H1 (cell line): ENCODE results near the gene BCL11A. TPM values are rescaled to one million over a fixed set of nuclear protein-coding genes. Genes with fewer than 3 reads are reported as not detected.

Source experiments
- CTCF ChIA-PET: fragments of 300-600 bp; sonication (Branson Sonifier 250); formaldehyde crosslinking; loops from one replicate; lab custom pipeline; 2021; ENCODE audit not compliant: partially characterized antibody; lab: Charles Lee
- POLR2A ChIA-PET: fragments of 300-600 bp; sonication (Branson Sonifier 250); formaldehyde crosslinking; loops from one replicate; lab custom pipeline; 2021; ENCODE audit warnings: inconsistent platforms; ENCODE audit not compliant: partially characterized antibody; lab: Charles Lee
- DNase-seq, 2 experiments: peaks; one replicate each; pipeline versions ENCODE4 v3.0.0 to v3.0.0-alpha.2; 2010 to 2022; ENCODE audit warnings: low spot score in 2 of 2, low read depth in 1 of 2, mixed read lengths in 1 of 2
- FAIRE-seq: peaks from 2 replicates; lab custom pipeline; 2011; peaks lifted over from hg19 to GRCh38; lab: Jason Lieb, UNC
- H2AFZ ChIP-seq: 2 replicates; pipeline ENCODE4 v1.8.1; 2012; ENCODE audit warnings: low read length, inconsistent platforms
- H2AK5ac ChIP-seq: 2 replicates; pipeline ENCODE4 v1.6.1; 2013; ENCODE audit warnings: low read depth, low read length
- H2BK120ac ChIP-seq: replicated peaks from 2 replicates; pipeline ENCODE3; 2013; ENCODE audit warnings: low read depth, low read length, inconsistent platforms
- H2BK12ac ChIP-seq: 2 replicates; pipeline ENCODE4 v1.6.1; 2013; ENCODE audit warnings: low read depth, low read length
- H2BK15ac ChIP-seq: 2 replicates; pipeline ENCODE4 v1.6.1; 2013; ENCODE audit warnings: low read length
- H2BK20ac ChIP-seq: 2 replicates; pipeline ENCODE4 v1.6.1; 2013; ENCODE audit warnings: low read length
- H2BK5ac ChIP-seq: 2 replicates; pipeline ENCODE4 v1.6.1; 2013; ENCODE audit warnings: low read depth, low read length
- H3K14ac ChIP-seq: 2 replicates; pipeline ENCODE4 v1.6.1; 2013; ENCODE audit warnings: inconsistent platforms; ENCODE audit not compliant: insufficient read length
- H3K18ac ChIP-seq: 2 replicates; pipeline ENCODE4 v1.6.1; 2013; ENCODE audit warnings: low read length; ENCODE audit errors: extremely low read depth
- H3K23ac ChIP-seq: 2 replicates; pipeline ENCODE4 v1.6.1; 2013; ENCODE audit warnings: inconsistent platforms; ENCODE audit not compliant: insufficient read length
- H3K23me2 ChIP-seq: 2 replicates; pipeline ENCODE4 v1.6.1; 2013; ENCODE audit warnings: low read depth, low read length
- H3K27ac ChIP-seq: 2 replicates; pipeline ENCODE4 v1.6.1; 2011; ENCODE audit warnings: low read depth, low read length, inconsistent platforms
- H3K27me3 ChIP-seq, 4 experiments: replicated peaks in 1 of 4; 1 replicate in 1 of 4; 2 replicates in 3 of 4; pipeline versions ENCODE4 v1.6.1 to v1.8.1; 2011 to 2013; ENCODE audit warnings: low read length in 3 of 4, mild to moderate bottlenecking in 3 of 4, inconsistent platforms in 2 of 4, mixed read lengths in 2 of 4, moderate library complexity in 1 of 4; ENCODE audit not compliant: control insufficient read depth in 3 of 4, insufficient read depth in 3 of 4; ENCODE audit errors: extremely low read depth in 1 of 4
- H3K36me3 ChIP-seq, 4 experiments: 2 replicates each; pipeline versions ENCODE4 v1.6.1 to v1.8.1; 2011 to 2013; ENCODE audit warnings: mild to moderate bottlenecking in 4 of 4, low read length in 3 of 4, moderate library complexity in 2 of 4, control low read depth in 1 of 4, inconsistent platforms in 1 of 4; ENCODE audit not compliant: insufficient read depth in 4 of 4, control insufficient read depth in 2 of 4
- H3K4ac ChIP-seq: replicated peaks from 2 replicates; pipeline ENCODE3; 2013; ENCODE audit warnings: low read length, low read depth, mixed read lengths, inconsistent platforms; ENCODE audit not compliant: insufficient read length
- H3K4me1 ChIP-seq, 4 experiments: replicated peaks in 1 of 4; 1 replicate in 1 of 4; 2 replicates in 3 of 4; pipeline versions ENCODE4 v1.6.1 to v1.8.1; 2011 to 2013; ENCODE audit warnings: low read length in 3 of 4, inconsistent platforms in 2 of 4, mixed read lengths in 1 of 4; ENCODE audit not compliant: insufficient read depth in 4 of 4, control insufficient read depth in 3 of 4
- H3K4me2 ChIP-seq, 2 experiments: 2 replicates each; pipeline versions ENCODE4 v1.6.1 to v1.8.1; 2011 to 2013; ENCODE audit warnings: low read depth in 2 of 2, low read length in 2 of 2, control low read depth in 1 of 2, inconsistent platforms in 1 of 2, mild to moderate bottlenecking in 1 of 2; ENCODE audit not compliant: insufficient read depth in 1 of 2
- H3K4me3 ChIP-seq, 4 experiments: fragments of 200-600, 300-600 bp in 1 of 4; sonication (generic), shearing (Covaris generic), sonication (Bioruptor Twin) in 1 of 4; 2 replicates each; pipeline versions ENCODE4 v1.5.1 to v1.8.1; 2011 to 2016; ENCODE audit warnings: low read length in 4 of 4, low read depth in 3 of 4, control low read depth in 2 of 4, inconsistent platforms in 2 of 4, mild to moderate bottlenecking in 2 of 4, mixed read lengths in 1 of 4, moderate library complexity in 1 of 4; ENCODE audit not compliant: insufficient read depth in 2 of 4; ENCODE audit errors: extremely low read depth in 1 of 4
- H3K56ac ChIP-seq: replicated peaks from 2 replicates; pipeline ENCODE3; 2013; ENCODE audit warnings: low read depth, mild to moderate bottlenecking, mixed read lengths, low read length, inconsistent platforms; ENCODE audit not compliant: insufficient read length
- H3K79me1 ChIP-seq: 2 replicates; pipeline ENCODE4 v1.6.1; 2013; ENCODE audit warnings: low read depth, low read length, control low read depth
- H3K79me2 ChIP-seq, 2 experiments: 2 replicates each; pipeline versions ENCODE4 v1.6.1 to v1.8.1; 2012 to 2013; ENCODE audit warnings: low read length in 2 of 2, mild to moderate bottlenecking in 2 of 2, inconsistent platforms in 1 of 2; ENCODE audit not compliant: insufficient read depth in 2 of 2, control insufficient read depth in 1 of 2
- H3K9ac ChIP-seq, 4 experiments: replicated peaks in 1 of 4; 1 replicate in 1 of 4; 2 replicates in 3 of 4; pipeline versions ENCODE4 v1.6.1 to v1.8.1; 2011 to 2013; ENCODE audit warnings: low read depth in 3 of 4, low read length in 3 of 4, control low read depth in 2 of 4, mild to moderate bottlenecking in 2 of 4, moderate library complexity in 2 of 4, inconsistent platforms in 1 of 4; ENCODE audit errors: extremely low read depth in 1 of 4
- H3K9me3 ChIP-seq, 2 experiments: 2 replicates each; pipeline versions ENCODE4 v1.6.1 to v1.8.1; 2012 to 2013; ENCODE audit warnings: mild to moderate bottlenecking in 2 of 2, moderate library complexity in 2 of 2, control low read depth in 1 of 2, inconsistent platforms in 1 of 2, low read depth in 1 of 2, low read length in 1 of 2, mixed read lengths in 1 of 2; ENCODE audit not compliant: insufficient read depth in 2 of 2
- H4K20me1 ChIP-seq, 2 experiments: replicated peaks in 1 of 2; 2 replicates each; pipeline versions ENCODE3 to v1.8.1; 2011 to 2013; ENCODE audit warnings: inconsistent platforms in 2 of 2, low read length in 2 of 2, mild to moderate bottlenecking in 1 of 2; ENCODE audit not compliant: insufficient read depth in 2 of 2, control insufficient read depth in 1 of 2
- H4K5ac ChIP-seq: 2 replicates; pipeline ENCODE4 v1.6.1; 2013; ENCODE audit warnings: low read length, low read depth, mixed read lengths, inconsistent platforms; ENCODE audit not compliant: insufficient read length
- H4K8ac ChIP-seq: 2 replicates; pipeline ENCODE4 v1.8.0; 2013; ENCODE audit warnings: mild to moderate bottlenecking, moderate library complexity, low read length, inconsistent platforms; ENCODE audit not compliant: insufficient read depth; ENCODE audit errors: extremely low read depth
- H4K91ac ChIP-seq: replicated peaks from 2 replicates; pipeline ENCODE3; 2013; ENCODE audit warnings: low read length, mixed read lengths, inconsistent platforms; ENCODE audit not compliant: insufficient read length
- CHD1 ChIP-seq: IDR thresholded peaks from 2 replicates; pipeline ENCODE4 v1.6.1; 2012; ENCODE audit warnings: low read depth, low read length, improper control_type of control experiment
- CHD2 ChIP-seq: IDR thresholded peaks from 2 replicates; pipeline ENCODE4 v1.6.1; 2012; ENCODE audit warnings: low read length, improper control_type of control experiment
- EP300 ChIP-seq, 2 experiments: IDR thresholded peaks; 1 replicate in 1 of 2; 2 replicates in 1 of 2; pipeline ENCODE4 v1.6.1; 2011 to 2012; ENCODE audit warnings: low read depth in 2 of 2, low read length in 2 of 2, mild to moderate bottlenecking in 2 of 2, borderline replicate concordance in 1 of 2, inconsistent platforms in 1 of 2, moderate library complexity in 1 of 2
- EZH2 ChIP-seq: fragments of 200-600 bp; sonication (generic); IDR thresholded peaks from 2 replicates; pipeline ENCODE4 v1.7.1; 2012; ENCODE audit warnings: low read depth, mild to moderate bottlenecking, moderate library complexity, low read length, inconsistent platforms; ENCODE audit not compliant: severe bottlenecking
- JUND ChIP-seq: IDR thresholded peaks from 2 replicates; pipeline ENCODE4 v1.6.1; 2011; ENCODE audit warnings: mild to moderate bottlenecking, improper control_type of control experiment, low read length
- KDM1A ChIP-seq: fragments of 200-600, 300-600 bp; sonication (generic); IDR thresholded peaks from 2 replicates; pipeline ENCODE4 v1.7.1; 2016; ENCODE audit warnings: mild to moderate bottlenecking, low read length, borderline replicate concordance
- MAFK ChIP-seq: IDR thresholded peaks from 2 replicates; pipeline ENCODE4 v1.6.1; 2012; ENCODE audit warnings: low read depth, mild to moderate bottlenecking, improper control_type of control experiment, low read length
- NANOG ChIP-seq: IDR thresholded peaks from 2 replicates; pipeline ENCODE4 v1.6.1; 2011; ENCODE audit warnings: low read length, low read depth, mild to moderate bottlenecking, inconsistent platforms; ENCODE audit not compliant: insufficient read depth, poor library complexity, severe bottlenecking
- SIX5 ChIP-seq: IDR thresholded peaks from 2 replicates; pipeline ENCODE4 v1.6.1; 2011; ENCODE audit warnings: mild to moderate bottlenecking, low read depth, low read length
- SRF ChIP-seq: IDR thresholded peaks from 2 replicates; pipeline ENCODE4 v1.6.1; 2011; ENCODE audit warnings: mild to moderate bottlenecking, low read depth, low read length, moderate library complexity
- TAF1 ChIP-seq: IDR thresholded peaks from 2 replicates; pipeline ENCODE4 v1.6.1; 2011; ENCODE audit warnings: mild to moderate bottlenecking, low read depth, low read length
- TAF7 ChIP-seq: optimal IDR thresholded peaks from 2 replicates; pipeline ENCODE3; 2011; ENCODE audit warnings: low read depth, mild to moderate bottlenecking, inconsistent platforms, low read length, moderate library complexity, borderline replicate concordance
- TBP ChIP-seq: IDR thresholded peaks from 2 replicates; pipeline ENCODE4 v1.6.1; 2011; ENCODE audit warnings: low read depth, low read length, improper control_type of control experiment
- TCF12 ChIP-seq: IDR thresholded peaks from 2 replicates; pipeline ENCODE4 v1.6.1; 2011; ENCODE audit warnings: low read depth, mild to moderate bottlenecking, low read length
- ZNF274 ChIP-seq: IDR thresholded peaks from 2 replicates; pipeline ENCODE4 v1.7.0; 2012; ENCODE audit warnings: low read length, borderline replicate concordance; ENCODE audit errors: extremely low read depth
- WGBS, 2 experiments: shearing (Covaris generic) in 1 of 2; methylation state at CpG; one replicate each; pipeline versions ENCODE4 v1.1.6 to v1.1.7; 2013 to 2015; ENCODE audit warnings: low lambda C conversion rate in 2 of 2, mixed read lengths in 2 of 2, inconsistent platforms in 1 of 2, low coverage in 1 of 2, missing lambda C conversion rate in 1 of 2; ENCODE audit not compliant: insufficient replicate concordance in 2 of 2, insufficient coverage in 1 of 2, insufficient read length in 1 of 2; ENCODE audit errors: extremely low coverage in 1 of 2, missing lambda C conversion rate in 1 of 2; 5-methylcytosine and 5-hydroxymethylcytosine counted together
- polyA plus RNA-seq, 7 experiments: library from polyadenylated mRNA; depleted of rRNA in 3 of 7; stranded (reverse) in 5 of 7; unstranded in 2 of 7; fragments of >200 nt in 5 of 7; fragments of 200-250 nt in 2 of 7; gene quantifications; 1 replicate in 5 of 7; 2 replicates in 1 of 7; 4 replicates in 1 of 7; pipeline versions ENCODE4 v1.2.1 to v1.2.3, GENCODE V29; 2011 to 2013; ENCODE audit warnings: missing spikeins in 2 of 7, mixed read lengths in 2 of 7
- total RNA-seq: library from RNA; stranded (reverse); fragmentation: NEBNext Ultra II Directional; extraction: Animal tissue kit (Norgen Biotek cat#: 25700); gene quantifications from 2 replicates; pipeline ENCODE4 v1.2.1, GENCODE V29; 2021

BCL11A gene
- total and polyA plus RNA-seq, 2 of the 8 experiments (the other 6 are each of a cell fraction or from before 2014, with no cell fraction given) = 11.9 to 59.3 TPM

GRCh38 chr2:60407398-60407797, 146.1 kb downstream of the BCL11A start:
- Histone ChIP-seq H2AFZ (no peak overlapping the region), H3K4me1 (peaks cover 4 to 17% (median 9%) of the 10 kb centered on the region in 4 experiments), H3K4me3 (no peak overlapping the region), H3K9me3 (no peaks in the 10 kb centered on the region), H3K23ac (no peak overlapping the region), H3K4me2 (no peak overlapping the region), H4K20me1 (no peaks in the 10 kb centered on the region), H4K91ac (no peak overlapping the region), H3K36me3 (no peaks in the 10 kb centered on the region), H4K5ac (no peak overlapping the region), H2BK120ac (no peak overlapping the region), H3K23me2 (peaks cover 3% of the 10 kb centered on the region; the same call in 1 of the 2 replicates), H3K4ac (no peak overlapping the region), H2BK12ac (no peak overlapping the region), H3K18ac (no peak overlapping the region), H4K8ac (no peak overlapping the region), H3K56ac (no peak overlapping the region), H2AK5ac (no peak overlapping the region), H3K14ac (no peak overlapping the region), H3K79me1 (no peaks in the 10 kb centered on the region), H3K27ac (no peak overlapping the region), H3K27me3 (no peaks in the 10 kb centered on the region; a peak in 1 of 7 replicates), H3K79me2 (no peaks in the 10 kb centered on the region), H3K9ac (no peak overlapping the region), H2BK15ac (no peak overlapping the region), H2BK20ac (no peak overlapping the region), H2BK5ac (no peak overlapping the region)
- 78% methylated on average over 2 of the region's 2 CpGs; no CpG with 5 or more reads in 1 of the 2 experiments for WGBS, 2 experiments
- CTCF ChIA-PET = interaction anchor here (0.6 to 1.6 kb wide), 5 partner anchors 33 to 1139 kb away, joined by 3 to 4 read pairs (median 3); no protein-coding TSS in a partner anchor
- FAIRE-seq = no peak
- POLR2A ChIA-PET = no interaction called here
- no peak for DNase-seq
- TF ChIP-seq JUND (no peak), EZH2 (no peak), TAF1 (no peak), SIX5 (no peak), TAF7 (no peak), ZNF274 (no peak), TCF12 (no peak), KDM1A (no peak), CHD2 (no peak), NANOG (no peak), TBP (no peak), SRF (no peak), EP300 (IDR thresholded peaks at IDR 0.05; ENCODE audit: borderline replicate concordance in 1 of 2, low read depth in 2 of 2, low read length in 2 of 2) (no peak), CHD1 (no peak), MAFK (no peak)
